Neutrophil (primary cell): ENCODE measurements around the gene MMADHC.

Experiments used
- H3K27ac ChIP-seq: fragments of 200-600 bp; sonication (generic); 2 replicates; pipeline ENCODE4 v1.5.1; 2016; ENCODE audit warnings: mild to moderate bottlenecking, moderate library complexity
- H3K27me3 ChIP-seq: fragments of 200-600 bp; sonication (generic); 2 replicates; pipeline ENCODE4 v1.6.0; 2016; ENCODE audit warnings: mild to moderate bottlenecking
- H3K36me3 ChIP-seq: fragments of 200-600 bp; sonication (generic); 2 replicates; pipeline ENCODE4 v1.5.1; 2017
- H3K4me1 ChIP-seq, 2 experiments: fragments of 200-600 bp in 1 of 2; sonication (generic) in 1 of 2; 1 replicate in 1 of 2; 2 replicates in 1 of 2; pipeline versions ENCODE4 v1.5.1 to v1.6.1; 2013 to 2016; ENCODE audit warnings: low read depth in 1 of 2, low read length in 1 of 2, mild to moderate bottlenecking in 1 of 2, moderate library complexity in 1 of 2; ENCODE audit not compliant: control insufficient read depth in 1 of 2, insufficient read depth in 1 of 2
- H3K4me3 ChIP-seq, 2 experiments: fragments of 200-600 bp in 1 of 2; sonication (generic) in 1 of 2; 1 replicate in 1 of 2; 2 replicates in 1 of 2; pipeline ENCODE4 v1.5.1; 2013 to 2016; ENCODE audit warnings: low read depth in 1 of 2, low read length in 1 of 2, mild to moderate bottlenecking in 1 of 2, moderate library complexity in 1 of 2
- H3K9me3 ChIP-seq: fragments of 200-600 bp; sonication (generic); 2 replicates; pipeline ENCODE4 v1.5.1; 2016
- CTCF ChIP-seq: fragments of 200-600 bp; sonication (generic); IDR thresholded peaks from 2 replicates; pipeline ENCODE4 v1.5.1; 2016; ENCODE audit warnings: antibody characterized with exemption

Gene MMADHC

GRCh38 chr2:149537092-149537726 lies 50.4 kb downstream of the MMADHC start:
- no peak for TF ChIP-seq CTCF
- no peaks in the 10 kb centered on the region for H3K27me3 ChIP-seq
- H3K27ac ChIP-seq, result no peak overlapping the region
- no peaks in the 10 kb centered on the region for H3K36me3 ChIP-seq
- H3K4me1 ChIP-seq, result no peaks in the 10 kb centered on the region
- H3K4me3 ChIP-seq, result no peak overlapping the region
- H3K9me3 ChIP-seq, result no peaks in the 10 kb centered on the region

DNA sequence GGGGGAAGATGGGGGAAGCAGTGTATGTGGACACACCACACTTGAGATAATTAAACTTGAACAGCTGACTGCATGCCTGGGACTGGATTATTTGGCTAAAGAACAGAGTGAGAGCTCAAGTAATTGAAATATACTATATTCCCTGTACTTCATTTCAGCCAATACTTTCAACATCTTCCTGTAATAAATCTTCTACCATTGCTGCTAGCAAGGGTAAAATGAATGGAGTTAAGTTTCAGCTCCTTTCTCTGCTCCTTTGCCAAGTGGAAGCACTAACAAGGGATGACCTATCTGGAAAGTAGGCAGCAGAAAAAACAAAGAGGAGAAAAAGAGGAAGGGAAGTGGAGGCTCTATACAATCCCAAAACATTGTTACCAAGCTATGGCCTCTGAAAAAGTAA lies 50.9 kb downstream of the MMADHC start:
- Histone ChIP-seq H3K27ac (no peak overlapping the region), H3K4me3 (no peak overlapping the region), H3K27me3 (no peaks in the 10 kb centered on the region), H3K36me3 (no peaks in the 10 kb centered on the region), H3K9me3 (no peaks in the 10 kb centered on the region), H3K4me1 (no peaks in the 10 kb centered on the region)
- no peak for TF ChIP-seq CTCF

GRCh38 chr2:149534674-149535073 lies 52.9 kb downstream of the MMADHC start:
- no peak overlapping the region for H3K27ac ChIP-seq
- H3K4me3 ChIP-seq, result no peak overlapping the region
- H3K36me3 ChIP-seq, result no peaks in the 10 kb centered on the region
- no peaks in the 10 kb centered on the region for H3K27me3 ChIP-seq
- no peaks in the 10 kb centered on the region for H3K9me3 ChIP-seq
- TF ChIP-seq CTCF, result no peak
- no peaks in the 10 kb centered on the region for H3K4me1 ChIP-seq

GRCh38 chr2:149528983-149529382 lies 58.6 kb downstream of the MMADHC start:
- Histone ChIP-seq H3K9me3 (no peaks in the 10 kb centered on the region), H3K27ac (no peak overlapping the region), H3K27me3 (no peaks in the 10 kb centered on the region), H3K36me3 (no peaks in the 10 kb centered on the region), H3K4me1 (no peaks in the 10 kb centered on the region), H3K4me3 (no peak overlapping the region)
- no peak for TF ChIP-seq CTCF

DNA sequence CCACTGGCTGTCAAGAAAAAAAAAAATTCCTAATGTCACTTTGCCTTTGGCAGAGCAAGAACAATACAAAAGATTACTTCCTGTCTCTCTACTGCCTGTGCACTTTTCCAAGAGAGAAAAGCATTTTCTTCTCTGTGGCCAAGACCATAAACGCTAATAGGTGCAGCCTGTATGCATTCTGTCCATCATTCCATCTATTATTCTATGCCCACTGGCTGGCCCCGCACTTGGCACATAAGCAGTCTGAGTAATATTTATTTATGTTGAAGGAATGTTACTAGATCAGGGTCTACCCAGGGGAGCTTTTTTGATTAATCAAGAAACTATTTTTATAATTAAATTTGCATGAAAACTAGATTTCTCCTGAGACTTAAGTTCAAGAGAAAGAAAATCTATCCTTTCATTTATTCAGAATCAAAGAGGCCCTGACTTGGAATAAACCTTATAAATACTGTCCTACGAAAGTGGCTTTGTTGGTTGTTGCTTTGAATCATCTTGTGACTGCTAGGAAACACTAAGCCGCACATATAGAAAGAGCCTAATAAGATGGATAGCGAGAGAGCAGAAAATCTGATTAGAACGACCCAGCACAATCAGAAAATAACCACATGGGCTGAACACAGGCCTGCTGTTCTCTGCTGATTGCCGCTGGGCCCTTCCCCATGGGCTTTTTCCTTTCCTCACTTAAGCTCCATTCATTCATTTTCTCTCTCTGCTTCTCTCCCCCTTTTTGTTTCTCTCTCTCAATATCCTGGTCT lies 59.4 kb downstream of the MMADHC start:
- Histone ChIP-seq H3K4me1 (no peaks in the 10 kb centered on the region), H3K36me3 (no peaks in the 10 kb centered on the region), H3K9me3 (no peaks in the 10 kb centered on the region), H3K4me3 (no peak overlapping the region), H3K27ac (no peak overlapping the region), H3K27me3 (no peaks in the 10 kb centered on the region)
- TF ChIP-seq CTCF, result no peak
